B cell (primary cell): ENCODE data around the gene ZSWIM6. TPM values are rescaled to one million over a fixed set of nuclear protein-coding genes. Genes with fewer than 3 reads are reported as not detected.

Source experiments
- ATAC-seq: fragments of 200-7000 bp; cut with Tn5 transposase; one replicate; pipeline ENCODE4 v1.10.0; 2021; ENCODE audit warnings: low read depth, mild to moderate bottlenecking, moderate number of reproducible peaks, moderate library complexity
- CTCF ChIA-PET: fragments of 350-600 bp; sonication (Branson Sonifier 250); formaldehyde crosslinking; loops from one replicate; lab custom pipeline; 2021; ENCODE audit warnings: antibody characterized with exemption, inconsistent platforms; lab: Charles Lee
- POLR2A ChIA-PET: fragments of 350-600 bp; sonication (Branson Sonifier 250); formaldehyde crosslinking; loops from one replicate; lab custom pipeline; 2021; ENCODE audit warnings: antibody characterized with exemption; lab: Charles Lee
- DNase-seq: peaks from one replicate; pipeline ENCODE4 v3.0.0; 2013
- H2AFZ ChIP-seq: 2 replicates; pipeline ENCODE4 v1.6.1; 2012; ENCODE audit warnings: mild to moderate bottlenecking, low read depth, low read length; ENCODE audit not compliant: insufficient read depth, poor library complexity, severe bottlenecking
- H3K27ac ChIP-seq, 2 donors: 1 replicate in 1 of 2; 2 replicates in 1 of 2; pipeline ENCODE4 v1.5.1; 2012 to 2013; ENCODE audit warnings: low read length in 2 of 2, mild to moderate bottlenecking in 2 of 2, moderate library complexity in 1 of 2
- H3K27me3 ChIP-seq, 4 experiments: fragments of 200-600 bp in 1 of 4; sonication (generic) in 1 of 4; replicated peaks in 1 of 4; 1 replicate in 2 of 4; 2 replicates in 2 of 4; pipeline versions ENCODE4 v1.6.1 to v1.7.0; 2013 to 2016; ENCODE audit warnings: low read length in 3 of 4, mild to moderate bottlenecking in 2 of 4, mixed read lengths in 1 of 4, moderate library complexity in 1 of 4; ENCODE audit not compliant: insufficient read depth in 4 of 4, control insufficient read depth in 3 of 4; ENCODE audit errors: control extremely low read depth in 1 of 4
- H3K36me3 ChIP-seq, 2 experiments: replicated peaks in 1 of 2; 1 replicate in 1 of 2; 2 replicates in 1 of 2; pipeline versions ENCODE4 v1.6.1 to v1.7.1; 2013; ENCODE audit warnings: low read length in 1 of 2; ENCODE audit not compliant: insufficient read depth in 2 of 2, control insufficient read depth in 1 of 2; ENCODE audit errors: control extremely low read depth in 1 of 2, extremely low read depth in 1 of 2
- H3K4me1 ChIP-seq, 2 donors: fragments of 200-600 bp in 1 of 2; sonication (generic) in 1 of 2; 1 replicate in 1 of 2; 2 replicates in 1 of 2; pipeline versions ENCODE4 v1.5.1 to v1.6.1; 2013 to 2017; ENCODE audit warnings: low read length in 2 of 2; ENCODE audit not compliant: control insufficient read depth in 2 of 2, insufficient read depth in 2 of 2
- H3K4me2 ChIP-seq: replicated peaks from 2 replicates; pipeline ENCODE3; 2012; ENCODE audit warnings: mild to moderate bottlenecking, low read depth, low read length; ENCODE audit not compliant: poor library complexity, severe bottlenecking
- H3K4me3 ChIP-seq, 5 experiments: fragments of 200-600 bp in 1 of 5; sonication (generic) in 1 of 5; 1 replicate in 3 of 5; 2 replicates in 2 of 5; pipeline versions ENCODE4 v1.5.1 to v1.7.0; 2011 to 2016; ENCODE audit warnings: low read length in 4 of 5, mild to moderate bottlenecking in 4 of 5, low read depth in 2 of 5, control low read depth in 1 of 5, moderate library complexity in 1 of 5; ENCODE audit not compliant: insufficient read depth in 1 of 5; ENCODE audit errors: control extremely low read depth in 1 of 5, extremely low read depth in 1 of 5
- H3K79me2 ChIP-seq: fragments of 200-600 bp; sonication (generic); one replicate; pipeline ENCODE4 v1.6.0; 2016; ENCODE audit warnings: low read length; ENCODE audit not compliant: control insufficient read depth, insufficient read depth
- H3K9ac ChIP-seq: fragments of 200-600 bp; sonication (generic); 2 replicates; pipeline ENCODE4 v1.6.1; 2017; ENCODE audit warnings: mild to moderate bottlenecking, low read length, moderate library complexity
- H3K9me3 ChIP-seq, 3 donors: one replicate each; pipeline versions ENCODE4 v1.6.1 to v1.7.1; 2013; ENCODE audit warnings: low read length in 2 of 3; ENCODE audit not compliant: control insufficient read depth in 2 of 3, insufficient read depth in 1 of 3; ENCODE audit errors: control extremely low read depth in 1 of 3
- H4K20me1 ChIP-seq: 2 replicates; pipeline ENCODE4 v1.6.0; 2012; ENCODE audit warnings: mild to moderate bottlenecking, low read length; ENCODE audit not compliant: insufficient read depth, control insufficient read depth, poor library complexity, severe bottlenecking
- H3K27ac Mint-ChIP-seq: one replicate; pipeline ENCODE4 v1.8.0; 2021; ENCODE audit warnings: mixed read lengths
- H3K27me3 Mint-ChIP-seq: one replicate; pipeline ENCODE4 v1.8.0; 2021; ENCODE audit warnings: mixed read lengths
- H3K4me1 Mint-ChIP-seq: one replicate; pipeline ENCODE4 v1.8.0; 2021; ENCODE audit warnings: mixed read lengths
- H3K4me3 Mint-ChIP-seq: one replicate; pipeline ENCODE4 v1.8.0; 2021; ENCODE audit warnings: mixed read lengths
- H3K9me3 Mint-ChIP-seq: one replicate; pipeline ENCODE4 v1.8.0; 2022; ENCODE audit warnings: mixed read lengths; ENCODE audit not compliant: insufficient read depth
- EZH2 ChIP-seq: IDR thresholded peaks from 2 replicates; pipeline ENCODE4 v1.6.1; 2012; ENCODE audit warnings: borderline replicate concordance, low read depth, mild to moderate bottlenecking, moderate library complexity, low read length; ENCODE audit not compliant: insufficient read depth, poor library complexity, severe bottlenecking
- WGBS: methylation state at CpG from one replicate; pipeline ENCODE4 v1.1.5; 2013; ENCODE audit warnings: missing lambda C conversion rate; ENCODE audit not compliant: insufficient coverage; 5-methylcytosine and 5-hydroxymethylcytosine counted together
- intact Hi-C: fragments of 100-400 bp; cut with micrococcal nuclease; formaldehyde crosslinking; loops from one replicate; pipeline ENCODE4 v1.10.0; 2022
- polyA plus RNA-seq: library from polyadenylated mRNA; depleted of rRNA; stranded (reverse); fragments of >200 nt; gene quantifications from 2 replicates; pipeline ENCODE4 v1.2.3, GENCODE V29; 2012
- total RNA-seq, 2 donors: library from RNA; stranded (reverse); fragments of 120-200 nt in 1 of 2; gene quantifications; 1 replicate in 1 of 2; 2 replicates in 1 of 2; pipeline versions ENCODE4 v1.2.3 to v1.2.4, GENCODE V29; 2013 to 2022
- TF ChIP-seq, protein P1 (sequence below): fragments of 200-600 bp; IDR thresholded peaks from one replicate; pipeline ENCODE4 v1.8.0; 2022; ENCODE audit warnings: antibody characterized with exemption, mild to moderate bottlenecking

Gene ZSWIM6
- total and polyA plus RNA-seq, 2 donors (not counting 1 experiment from before 2014, with no cell fraction given) = 7.9 to 16.4 TPM

DNA sequence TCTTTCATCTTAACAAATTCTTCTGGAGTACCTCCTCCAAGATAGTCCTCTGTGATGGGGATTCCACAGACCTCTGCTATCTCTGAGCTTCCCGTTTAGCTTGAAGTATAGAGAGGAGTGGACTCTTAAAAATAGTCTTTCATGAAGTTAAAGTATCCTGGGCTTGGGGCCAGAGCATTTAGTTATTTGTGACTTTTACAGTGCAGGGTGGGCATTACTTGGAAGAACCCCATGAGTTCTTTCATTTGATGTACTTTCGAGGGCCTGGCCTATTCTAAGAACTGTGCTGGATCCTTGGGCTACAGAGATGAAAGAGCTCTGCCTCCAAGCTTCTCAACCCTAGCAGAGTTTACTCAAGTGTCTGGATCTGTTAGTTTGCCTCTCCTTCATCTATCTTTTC lies 131.5 kb downstream of the ZSWIM6 start:
- Mint-ChIP-seq H3K4me3 (no peak overlapping the region), H3K4me1 (peaks cover 33% of the 10 kb centered on the region), H3K9me3 (no peaks in the 10 kb centered on the region), H3K27ac (no peak overlapping the region), H3K27me3 (no peaks in the 10 kb centered on the region)
- peaks cover 70% of the 10 kb centered on the region for H4K20me1 ChIP-seq
- ATAC-seq = no peak
- no peaks in the 10 kb centered on the region for H3K36me3 ChIP-seq
- H3K4me1 ChIP-seq = no peaks in the 10 kb centered on the region
- no peaks in the 10 kb centered on the region for H3K9me3 ChIP-seq
- TF ChIP-seq EZH2 = no peak
- TF ChIP-seq, protein P1, sequence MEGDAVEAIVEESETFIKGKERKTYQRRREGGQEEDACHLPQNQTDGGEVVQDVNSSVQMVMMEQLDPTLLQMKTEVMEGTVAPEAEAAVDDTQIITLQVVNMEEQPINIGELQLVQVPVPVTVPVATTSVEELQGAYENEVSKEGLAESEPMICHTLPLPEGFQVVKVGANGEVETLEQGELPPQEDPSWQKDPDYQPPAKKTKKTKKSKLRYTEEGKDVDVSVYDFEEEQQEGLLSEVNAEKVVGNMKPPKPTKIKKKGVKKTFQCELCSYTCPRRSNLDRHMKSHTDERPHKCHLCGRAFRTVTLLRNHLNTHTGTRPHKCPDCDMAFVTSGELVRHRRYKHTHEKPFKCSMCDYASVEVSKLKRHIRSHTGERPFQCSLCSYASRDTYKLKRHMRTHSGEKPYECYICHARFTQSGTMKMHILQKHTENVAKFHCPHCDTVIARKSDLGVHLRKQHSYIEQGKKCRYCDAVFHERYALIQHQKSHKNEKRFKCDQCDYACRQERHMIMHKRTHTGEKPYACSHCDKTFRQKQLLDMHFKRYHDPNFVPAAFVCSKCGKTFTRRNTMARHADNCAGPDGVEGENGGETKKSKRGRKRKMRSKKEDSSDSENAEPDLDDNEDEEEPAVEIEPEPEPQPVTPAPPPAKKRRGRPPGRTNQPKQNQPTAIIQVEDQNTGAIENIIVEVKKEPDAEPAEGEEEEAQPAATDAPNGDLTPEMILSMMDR = no peak
- intact Hi-C loops = no loop called here
- H3K27ac ChIP-seq = no peak overlapping the region
- no peak overlapping the region for H2AFZ ChIP-seq
- H3K27me3 ChIP-seq = no peaks in the 10 kb centered on the region
- no peak overlapping the region for H3K9ac ChIP-seq
- 100% methylated on average over 1 of the region's 2 CpGs for whole genome bisulfite sequencing
- no peak overlapping the region for H3K4me2 ChIP-seq
- DNase-seq = no peak
- no peak overlapping the region for H3K4me3 ChIP-seq
- CTCF ChIA-PET = no interaction called here
- POLR2A ChIA-PET = no interaction called here
- H3K79me2 ChIP-seq = peaks cover 53% of the 10 kb centered on the region

DNA sequence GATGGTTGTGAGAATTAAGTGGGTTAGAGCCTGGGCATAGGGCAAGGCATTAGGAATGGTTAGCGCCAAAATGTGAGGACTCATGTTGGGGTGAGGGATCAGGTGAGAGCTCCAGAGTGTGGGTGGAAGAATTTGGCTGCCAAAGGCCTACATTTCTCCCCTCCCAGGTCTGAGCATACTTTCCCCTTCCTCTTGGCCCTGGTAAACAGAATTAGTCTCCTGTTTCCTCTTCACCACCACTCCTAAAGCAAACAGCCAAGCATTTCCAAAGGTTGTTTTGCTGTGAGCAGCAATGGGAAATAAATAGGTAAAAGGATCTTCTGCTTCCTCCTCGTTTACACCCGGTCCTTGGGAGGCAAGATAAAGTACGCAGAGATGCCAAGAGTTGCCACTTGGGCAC lies 132.5 kb downstream of the ZSWIM6 start:
- H3K4me3 Mint-ChIP-seq = no peak overlapping the region
- H3K4me1 Mint-ChIP-seq = peaks cover 36% of the 10 kb centered on the region
- H4K20me1 ChIP-seq = peaks cover 75% of the 10 kb centered on the region
- H3K9ac ChIP-seq = no peak overlapping the region
- H3K27ac Mint-ChIP-seq = no peak overlapping the region
- CTCF ChIA-PET = no interaction called here
- POLR2A ChIA-PET = no interaction called here
- TF ChIP-seq, protein P1 = no peak
- TF ChIP-seq EZH2 = no peak
- no peak overlapping the region for H3K4me2 ChIP-seq
- no peak overlapping the region for H2AFZ ChIP-seq
- no peak overlapping the region for H3K4me3 ChIP-seq
- no peaks in the 10 kb centered on the region for H3K27me3 ChIP-seq
- H3K27ac ChIP-seq = no peak overlapping the region
- WGBS = 100% methylated on average over 1 of the region's 4 CpGs
- H3K79me2 ChIP-seq = peaks cover 55% of the 10 kb centered on the region
- intact Hi-C loops = no loop called here
- no peaks in the 10 kb centered on the region for H3K9me3 Mint-ChIP-seq
- DNase-seq (no peak), ATAC-seq (no peak)
- no peaks in the 10 kb centered on the region for H3K4me1 ChIP-seq
- no peaks in the 10 kb centered on the region for H3K27me3 Mint-ChIP-seq
- H3K36me3 ChIP-seq = no peaks in the 10 kb centered on the region
- no peaks in the 10 kb centered on the region for H3K9me3 ChIP-seq
